ENCODE data around the gene GSC. TPM values are rescaled to one million over a fixed set of nuclear protein-coding genes. Genes with fewer than 3 reads are reported as not detected.

Gene GSC
- polyA plus RNA-seq, 1 donor (not counting 4 experiments of a cell fraction or from before 2014, with no cell fraction given), result not detected

GRCh38 chr14:94816113-94816512, 46.2 kb upstream of the GSC start:
- H3K36me3 ChIP-seq (ENCODE audit: control insufficient read depth in 2 of 2, extremely low read depth in 1 of 2, insufficient read depth in 2 of 2, low read length in 2 of 2), result no peaks in the 10 kb centered on the region
- no peak overlapping the region for H2AFZ ChIP-seq (ENCODE audit: control insufficient read depth, low read length)
- FAIRE-seq (no peak), DNase-seq (ENCODE audit: low read depth, low spot score) (no peak)
- H3K9me3 ChIP-seq (ENCODE audit: control insufficient read depth, low read depth, low read length), result no peaks in the 10 kb centered on the region
- H3K79me2 ChIP-seq (ENCODE audit: control insufficient read depth, insufficient read depth, low read length), result no peaks in the 10 kb centered on the region
- no peak overlapping the region for H3K4me3 ChIP-seq (ENCODE audit: control insufficient read depth in 2 of 3, extremely low read depth in 1 of 3, insufficient read depth in 2 of 3, low read depth in 1 of 3, low read length in 3 of 3)
- H3K27ac ChIP-seq (ENCODE audit: control insufficient read depth, insufficient read depth, low read length), result no peak overlapping the region
- no peaks in the 10 kb centered on the region for H3K9me1 ChIP-seq (ENCODE audit: control insufficient read depth, extremely low read depth, insufficient read depth, low read length)
- H3K4me1 ChIP-seq (ENCODE audit: control insufficient read depth, extremely low read depth, insufficient read depth, low read length), result no peaks in the 10 kb centered on the region
- dilution Hi-C loops (cut with MboI; ENCODE audit: extremely low pct_ligation_motif_present, low sequenced_read_pairs), result no loop called here
- H3K27me3 ChIP-seq (ENCODE audit: control insufficient read depth, extremely low read depth, insufficient read depth, low read length), result no peaks in the 10 kb centered on the region
- H3K4me2 ChIP-seq (ENCODE audit: control insufficient read depth, extremely low read depth, insufficient read depth, low read depth, low read length), result no peak overlapping the region
- H4K20me1 ChIP-seq (ENCODE audit: control insufficient read depth, extremely low read depth, insufficient read depth, low read length), result no peaks in the 10 kb centered on the region
- TF ChIP-seq EZH2 (IDR thresholded peaks at IDR 0.05; ENCODE audit: low read length), result no peak
- TF ChIP-seq, protein P1, sequence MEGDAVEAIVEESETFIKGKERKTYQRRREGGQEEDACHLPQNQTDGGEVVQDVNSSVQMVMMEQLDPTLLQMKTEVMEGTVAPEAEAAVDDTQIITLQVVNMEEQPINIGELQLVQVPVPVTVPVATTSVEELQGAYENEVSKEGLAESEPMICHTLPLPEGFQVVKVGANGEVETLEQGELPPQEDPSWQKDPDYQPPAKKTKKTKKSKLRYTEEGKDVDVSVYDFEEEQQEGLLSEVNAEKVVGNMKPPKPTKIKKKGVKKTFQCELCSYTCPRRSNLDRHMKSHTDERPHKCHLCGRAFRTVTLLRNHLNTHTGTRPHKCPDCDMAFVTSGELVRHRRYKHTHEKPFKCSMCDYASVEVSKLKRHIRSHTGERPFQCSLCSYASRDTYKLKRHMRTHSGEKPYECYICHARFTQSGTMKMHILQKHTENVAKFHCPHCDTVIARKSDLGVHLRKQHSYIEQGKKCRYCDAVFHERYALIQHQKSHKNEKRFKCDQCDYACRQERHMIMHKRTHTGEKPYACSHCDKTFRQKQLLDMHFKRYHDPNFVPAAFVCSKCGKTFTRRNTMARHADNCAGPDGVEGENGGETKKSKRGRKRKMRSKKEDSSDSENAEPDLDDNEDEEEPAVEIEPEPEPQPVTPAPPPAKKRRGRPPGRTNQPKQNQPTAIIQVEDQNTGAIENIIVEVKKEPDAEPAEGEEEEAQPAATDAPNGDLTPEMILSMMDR (optimal IDR thresholded peaks at IDR 0.05 in 1 of 3, IDR thresholded peaks at IDR 0.05 in 1 of 3, conservative IDR thresholded peaks at IDR 0.05 in 1 of 3; ENCODE audit: extremely low read depth in 1 of 3, insufficient read depth in 2 of 3, low read length in 3 of 3), result no peak
- H3K9ac ChIP-seq (ENCODE audit: control insufficient read depth, extremely low read depth, insufficient read depth, low read length), result no peak overlapping the region

- no peak overlapping the region for H3K9ac ChIP-seq (ENCODE audit: control insufficient read depth, extremely low read depth, insufficient read depth, low read length)
- no peak overlapping the region for H3K4me2 ChIP-seq (ENCODE audit: control insufficient read depth, extremely low read depth, insufficient read depth, low read depth, low read length)
- no peaks in the 10 kb centered on the region for H3K79me2 ChIP-seq (ENCODE audit: control insufficient read depth, insufficient read depth, low read length)
- H4K20me1 ChIP-seq (ENCODE audit: control insufficient read depth, extremely low read depth, insufficient read depth, low read length), result no peaks in the 10 kb centered on the region
- no peak overlapping the region for H3K27ac ChIP-seq (ENCODE audit: control insufficient read depth, insufficient read depth, low read length)
- dilution Hi-C loops (cut with MboI; ENCODE audit: extremely low pct_ligation_motif_present, low sequenced_read_pairs), result no loop called here
- TF ChIP-seq EZH2 (IDR thresholded peaks at IDR 0.05; ENCODE audit: low read length), result no peak
- TF ChIP-seq, protein P1 (optimal IDR thresholded peaks at IDR 0.05 in 1 of 3, IDR thresholded peaks at IDR 0.05 in 1 of 3, conservative IDR thresholded peaks at IDR 0.05 in 1 of 3; ENCODE audit: extremely low read depth in 1 of 3, insufficient read depth in 2 of 3, low read length in 3 of 3), result no peak
- no peaks in the 10 kb centered on the region for H3K27me3 ChIP-seq (ENCODE audit: control insufficient read depth, extremely low read depth, insufficient read depth, low read length)
- H2AFZ ChIP-seq (ENCODE audit: control insufficient read depth, low read length), result no peak overlapping the region
- no peaks in the 10 kb centered on the region for H3K4me1 ChIP-seq (ENCODE audit: control insufficient read depth, extremely low read depth, insufficient read depth, low read length)
- no peaks in the 10 kb centered on the region for H3K9me3 ChIP-seq (ENCODE audit: control insufficient read depth, low read depth, low read length)
- no peaks in the 10 kb centered on the region for H3K9me1 ChIP-seq (ENCODE audit: control insufficient read depth, extremely low read depth, insufficient read depth, low read length)
- no peak for FAIRE-seq
- no peak for DNase-seq (ENCODE audit: low read depth, low spot score)
- no peak overlapping the region for H3K4me3 ChIP-seq (ENCODE audit: control insufficient read depth in 2 of 3, extremely low read depth in 1 of 3, insufficient read depth in 2 of 3, low read depth in 1 of 3, low read length in 3 of 3)
- no peaks in the 10 kb centered on the region for H3K36me3 ChIP-seq (ENCODE audit: control insufficient read depth in 2 of 2, extremely low read depth in 1 of 2, insufficient read depth in 2 of 2, low read length in 2 of 2)
These were observed 35.9 kb upstream of the GSC start for GRCh38 chr14:94805680-94806288.

All from keratinocyte (primary cell).